ENCODE results near the gene GPC5.

GRCh38 chr13:92172191-92172590, 773.8 kb downstream of the GPC5 start:
- TF ChIP-seq CTCF (conservative IDR thresholded peaks at IDR 0.05; ENCODE audit: low read length) (no peak), EZH2phosphoT487 (IDR thresholded peaks at IDR 0.05; ENCODE audit: borderline replicate concordance, low read depth, low read length) (no peak)

All from OCI-LY7 (cell line).